Effector CD4-positive, alpha-beta T cell (primary cell): ENCODE results near the gene PTTG2. TPM values are rescaled to one million over a fixed set of nuclear protein-coding genes. Genes with fewer than 3 reads are reported as not detected.
"Not testable (repeated sequence)": the region's sequence is repeated elsewhere in the genome, so short reads cannot be mapped to it uniquely, and the experiment has no call there.

Experiments
- DNase-seq: peaks from one replicate; pipeline ENCODE4 v3.0.0-alpha.2; 2020
- total RNA-seq: gene quantifications from one replicate; lab custom pipeline; 2026; lab: John Stamatoyannopoulos, UW

The PTTG2 gene
- total RNA-seq: not detected

GRCh38 chr4:37960098-37960497, at the start of gene PTTG2:
PTTG2 (plus strand) TSS chr4:37960398; CDS start chr4:37960435, 37 bp downstream.
- DNase-seq: no peak

DNA sequence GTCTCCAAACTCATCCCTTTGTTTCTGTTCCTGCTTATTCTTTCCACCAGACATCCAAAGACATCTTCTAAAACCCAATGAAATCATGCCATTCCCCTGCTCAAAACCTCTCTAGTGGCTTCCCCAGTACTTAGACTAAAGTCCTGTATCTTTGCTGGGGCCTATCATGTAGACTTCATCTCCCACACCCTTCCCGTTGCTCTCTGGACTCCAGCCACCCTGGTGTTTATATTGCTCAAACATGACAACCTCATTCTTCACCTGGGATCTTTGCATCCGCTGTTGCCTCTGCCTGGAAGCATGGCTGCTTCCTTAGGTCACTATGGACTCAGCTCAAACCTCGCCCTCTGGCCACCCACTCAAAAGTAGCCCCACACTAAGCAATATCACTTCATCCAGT, 45.7 kb upstream of the PTTG2 start:
- DNase-seq: no peak

DNA sequence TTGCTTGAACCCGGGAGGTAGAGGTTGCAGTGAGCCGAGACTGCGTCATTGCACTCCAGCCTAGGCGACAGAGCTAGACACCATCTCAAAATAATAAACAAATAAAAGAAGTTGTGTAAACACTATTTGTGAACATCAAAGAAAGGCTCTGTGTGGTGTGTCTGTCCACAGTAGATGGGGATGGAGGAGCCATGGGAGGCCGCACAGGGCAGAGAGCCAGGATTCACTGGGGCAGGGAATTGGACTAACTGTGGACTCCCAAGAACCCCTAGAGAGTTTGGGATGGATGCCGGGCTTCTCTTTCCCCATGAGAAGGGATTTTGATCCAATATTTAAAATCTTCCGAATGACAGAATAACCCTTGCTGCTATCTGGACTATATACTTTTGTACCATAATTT, 42.8 kb upstream of the PTTG2 start:
- DNase-seq: no peak

DNA sequence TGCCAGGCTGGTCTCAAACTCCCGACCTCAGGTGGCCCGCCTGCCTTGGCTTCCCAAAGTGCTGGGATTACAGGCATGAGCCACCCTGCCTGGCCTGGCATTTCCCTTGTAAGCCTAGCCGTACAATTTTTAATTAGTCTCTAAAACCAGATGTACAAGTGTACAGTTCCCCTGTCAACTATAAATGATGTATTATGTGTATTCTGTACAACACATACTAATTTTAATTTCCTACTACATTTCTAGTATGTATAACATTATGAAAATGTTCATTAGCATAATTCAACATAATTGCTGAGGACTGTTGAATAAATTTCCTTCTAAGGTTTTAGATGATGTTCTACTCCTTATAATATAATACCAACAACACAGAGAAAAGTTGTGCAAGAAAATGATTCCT, 41.5 kb upstream of the PTTG2 start:
- no peak for DNase-seq

GRCh38 chr4:37922328-37922727, 37.9 kb upstream of the PTTG2 start:
- DNase-seq: no peak

- DNase-seq: not testable (repeated sequence)
Observed at GRCh38 chr4:37923089-37923488, 37.1 kb upstream of the PTTG2 start.

- no peak for DNase-seq
Observed at GRCh38 chr4:37924946-37925345, 35.3 kb upstream of the PTTG2 start.

DNA sequence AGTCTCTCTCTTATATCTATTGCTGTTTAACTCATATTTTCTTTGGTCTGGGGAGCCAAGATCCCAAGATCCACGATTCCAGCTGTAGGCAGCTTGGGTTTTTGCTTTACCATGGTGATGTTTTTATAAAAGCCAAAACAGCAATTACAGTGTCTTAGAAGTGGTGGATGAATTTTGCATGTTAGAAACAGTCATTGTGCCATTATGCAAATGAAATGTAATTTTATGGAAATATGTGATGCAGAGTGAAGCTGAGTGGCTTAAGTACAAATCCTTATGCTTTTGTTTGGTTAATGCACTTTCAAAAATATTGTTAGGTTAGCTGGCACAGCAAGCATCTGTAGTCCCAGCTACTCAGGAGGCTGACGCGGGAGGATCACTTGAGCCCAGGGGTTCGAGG, 32.8 kb upstream of the PTTG2 start:
- DNase-seq: no peak

DNA sequence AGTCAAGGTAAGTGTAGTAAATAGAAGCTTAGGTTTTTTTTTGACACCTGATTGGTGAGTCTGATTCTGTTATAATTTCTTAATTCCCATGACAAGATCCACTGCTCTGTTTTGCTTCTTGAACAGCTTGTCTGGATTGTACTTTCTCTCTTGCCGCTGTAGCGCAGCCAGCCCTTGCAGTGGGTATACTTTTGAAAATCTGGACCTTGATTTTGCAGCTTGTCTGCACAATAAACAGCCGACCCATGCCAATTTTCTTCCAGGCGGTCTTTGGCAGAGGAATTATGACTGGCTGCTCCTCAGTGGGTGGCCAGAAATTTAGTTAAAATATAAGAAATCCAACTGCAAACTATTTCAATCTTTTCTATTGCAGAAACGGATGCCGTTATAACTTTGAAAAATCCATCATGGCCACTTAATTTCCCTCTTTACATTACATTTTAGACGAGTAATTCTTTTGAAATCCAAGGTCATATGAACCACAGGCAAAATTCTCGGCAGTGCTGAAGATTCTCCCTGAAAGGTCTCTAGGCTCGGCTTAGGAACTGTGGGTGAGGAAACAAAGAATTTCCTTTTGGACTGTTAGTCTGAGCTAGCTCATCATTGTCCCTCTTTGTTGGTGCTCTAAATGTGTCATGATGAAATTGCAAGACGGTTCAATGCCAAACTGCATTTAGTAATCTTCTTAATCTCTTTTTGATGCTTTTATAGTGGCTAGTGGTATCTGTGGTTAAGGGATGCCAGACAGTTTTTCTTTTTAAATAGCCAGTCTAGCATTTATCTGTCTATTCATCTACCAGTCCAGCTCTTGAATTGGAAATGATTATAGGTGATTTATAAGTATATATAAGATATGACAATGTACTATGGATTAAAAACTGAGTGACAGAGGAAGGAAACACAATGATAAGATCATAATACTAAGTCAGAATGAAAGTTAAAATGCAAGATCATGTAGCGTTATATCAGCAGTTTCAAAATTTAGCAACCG, 31.5 kb upstream of the PTTG2 start:
- DNase-seq: no peak

- DNase-seq: no peak
Observed at GRCh38 chr4:37934096-37934495, 26.1 kb upstream of the PTTG2 start.

GRCh38 chr4:37934609-37935008, 25.6 kb upstream of the PTTG2 start:
- DNase-seq: no peak

- no peak for DNase-seq
Observed at GRCh38 chr4:37935026-37935425, 25.2 kb upstream of the PTTG2 start.

DNA sequence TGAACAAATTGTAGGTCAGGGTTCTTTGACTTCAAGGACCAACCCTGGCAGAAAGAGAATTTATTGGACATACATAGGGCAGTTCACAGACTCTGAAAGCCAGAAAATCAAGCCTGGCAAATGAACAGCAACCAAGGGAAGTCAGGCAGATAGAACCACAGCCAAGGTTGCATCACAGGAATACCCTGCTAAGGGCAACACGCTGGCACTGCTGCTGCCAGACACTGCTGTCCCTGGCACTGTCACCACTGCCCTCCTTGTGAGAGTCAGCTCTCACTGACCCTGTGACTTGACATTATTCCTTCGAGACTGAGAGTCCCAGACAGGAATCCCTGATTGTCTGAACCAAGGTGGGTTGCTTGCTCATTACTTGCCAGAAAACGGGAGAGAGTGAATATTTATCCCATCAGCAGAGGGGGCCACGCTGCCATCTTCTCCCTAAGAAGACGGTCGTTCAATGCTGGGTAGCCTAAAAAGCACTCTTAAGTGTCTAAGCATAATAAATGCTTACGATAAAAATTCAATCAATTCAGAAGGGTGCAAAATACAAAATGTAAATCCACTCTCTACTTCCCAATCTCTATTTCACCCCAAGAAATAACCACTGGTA, 23.2 kb upstream of the PTTG2 start:
- no peak for DNase-seq

DNA sequence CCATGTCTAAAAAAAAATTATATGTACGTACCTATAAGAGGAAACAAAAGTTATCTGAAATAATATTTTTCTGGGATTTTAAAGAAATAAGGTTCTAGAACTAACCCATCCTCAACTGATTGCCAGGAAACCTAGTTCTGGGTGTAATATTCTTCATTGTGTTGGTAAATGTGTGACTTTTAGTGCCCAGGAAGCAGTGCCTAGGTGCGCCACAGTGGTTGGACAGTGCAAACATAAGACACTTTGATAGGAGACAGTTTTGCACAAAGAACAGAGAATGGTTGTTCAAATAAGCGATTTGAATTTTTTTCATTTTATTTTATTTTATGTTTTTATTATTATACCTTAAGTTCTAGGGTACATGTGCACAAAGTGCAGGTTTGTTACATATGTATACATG, 22.0 kb upstream of the PTTG2 start:
- DNase-seq: no peak

- no peak for DNase-seq
Observed at GRCh38 chr4:37946503-37947179, 13.6 kb upstream of the PTTG2 start.

DNA sequence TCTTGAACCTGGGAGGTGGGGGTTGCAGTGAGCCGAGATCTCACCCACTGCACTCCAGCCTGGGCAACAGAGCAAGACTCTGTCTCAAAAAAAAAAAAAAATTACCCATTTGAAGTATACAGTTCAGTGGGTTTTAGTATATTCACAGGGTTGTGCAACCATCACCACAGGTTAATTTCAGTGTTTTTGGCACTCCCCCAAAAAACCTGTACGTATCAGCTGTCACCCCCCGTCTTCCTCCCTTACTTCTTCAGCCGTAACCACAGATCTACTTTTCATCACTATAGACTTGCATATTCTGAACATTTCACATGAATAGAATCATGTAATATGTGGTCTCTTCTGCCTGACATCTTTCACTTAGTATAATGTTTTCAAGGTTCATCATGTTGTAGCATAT, 11.7 kb upstream of the PTTG2 start:
- DNase-seq: no peak

DNA sequence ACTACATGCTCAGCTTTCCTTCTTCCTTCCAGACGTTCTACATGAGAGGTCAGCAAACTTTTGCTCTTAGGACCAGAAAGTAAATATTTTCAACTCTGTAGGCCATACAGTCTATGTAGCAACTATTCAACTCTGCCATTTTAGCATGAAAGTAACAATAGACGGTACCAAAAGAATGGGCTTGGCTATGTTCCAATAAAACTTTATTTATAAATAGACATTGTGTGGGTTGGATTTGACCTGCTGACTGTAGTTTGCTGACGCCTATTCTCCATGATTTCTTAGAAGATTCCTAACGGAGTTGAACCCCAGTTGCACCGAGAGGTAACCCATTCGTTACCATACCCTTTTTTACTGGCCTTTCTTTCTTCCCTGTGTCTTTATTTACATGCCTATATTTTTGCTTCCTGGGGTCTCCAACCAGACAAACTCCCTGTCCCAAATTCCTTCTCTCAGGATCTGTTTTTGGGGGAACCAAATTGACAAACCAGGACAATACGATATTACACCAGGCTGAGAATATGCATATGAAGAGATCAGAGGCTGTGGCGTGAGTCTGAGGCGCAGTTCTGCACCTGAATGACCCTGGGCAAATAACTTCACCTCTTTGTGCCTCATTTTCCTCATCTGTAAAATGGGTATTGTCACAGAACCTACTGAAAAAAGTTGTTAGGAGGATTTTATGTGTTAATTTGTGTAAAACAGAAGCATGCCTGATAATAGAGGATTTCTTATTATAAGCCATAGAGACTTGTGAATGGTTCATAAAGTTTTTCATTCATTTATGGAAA, 10.4 kb upstream of the PTTG2 start:
- no peak for DNase-seq

DNA sequence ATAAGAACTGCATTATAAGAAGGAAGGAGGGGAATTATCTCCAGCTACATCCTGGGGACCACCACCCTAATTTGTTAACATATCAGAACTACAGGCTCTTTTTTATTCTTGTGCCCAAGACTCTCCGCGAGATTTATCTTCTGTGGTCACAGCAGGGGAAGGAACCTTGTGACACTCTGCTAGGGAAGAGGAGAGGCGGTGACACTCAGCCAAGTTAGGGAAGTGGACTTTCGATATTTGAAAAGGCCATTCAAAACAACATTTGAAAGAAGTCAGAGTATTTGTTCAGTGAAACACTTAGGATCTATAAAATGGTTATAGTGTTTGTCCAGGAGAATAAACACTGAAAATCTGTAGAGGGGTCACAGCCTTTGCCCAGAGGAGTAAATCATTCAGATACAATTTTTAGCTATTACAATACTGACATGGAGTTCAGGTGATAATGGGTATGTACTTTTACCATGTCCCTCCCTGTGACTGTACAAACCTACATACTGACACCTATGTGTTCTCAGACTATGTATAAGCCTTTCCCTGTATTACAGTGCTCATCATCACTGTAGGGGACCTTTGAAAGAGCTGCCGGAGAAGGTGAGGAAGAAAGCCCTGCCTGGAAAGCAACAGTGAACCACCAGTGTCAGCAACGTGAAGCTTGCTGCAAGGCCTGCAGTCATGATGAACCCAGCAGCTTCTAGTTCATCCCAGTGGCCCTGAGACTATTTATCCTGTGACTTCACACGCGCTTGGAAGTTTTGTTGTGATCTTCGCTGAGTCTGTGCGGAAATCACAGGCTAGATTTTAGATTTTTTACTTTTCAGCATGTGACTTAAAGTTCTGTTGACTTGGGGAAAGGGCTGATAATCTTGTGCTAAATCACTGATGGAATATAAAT, 8.5 kb upstream of the PTTG2 start:
- DNase-seq: no peak

DNA sequence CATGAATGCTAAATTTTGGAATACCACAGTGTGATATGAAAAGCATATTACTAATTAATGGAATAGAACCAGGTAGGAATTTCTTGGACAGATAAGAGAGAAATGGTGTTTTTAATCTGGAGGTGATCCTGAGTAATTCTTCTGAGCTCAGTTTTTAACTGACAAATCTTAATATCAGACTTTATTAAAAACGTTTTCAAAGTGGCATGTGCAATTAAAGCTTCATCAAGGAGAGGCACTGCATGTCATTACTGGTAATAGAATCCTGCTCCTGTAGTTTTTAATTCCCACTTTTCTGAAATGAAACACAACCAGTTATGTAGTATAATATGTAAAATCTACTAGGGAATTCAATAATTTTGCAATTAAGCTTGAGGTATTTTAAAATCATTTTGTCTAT, 7.0 kb upstream of the PTTG2 start:
- no peak for DNase-seq

DNA sequence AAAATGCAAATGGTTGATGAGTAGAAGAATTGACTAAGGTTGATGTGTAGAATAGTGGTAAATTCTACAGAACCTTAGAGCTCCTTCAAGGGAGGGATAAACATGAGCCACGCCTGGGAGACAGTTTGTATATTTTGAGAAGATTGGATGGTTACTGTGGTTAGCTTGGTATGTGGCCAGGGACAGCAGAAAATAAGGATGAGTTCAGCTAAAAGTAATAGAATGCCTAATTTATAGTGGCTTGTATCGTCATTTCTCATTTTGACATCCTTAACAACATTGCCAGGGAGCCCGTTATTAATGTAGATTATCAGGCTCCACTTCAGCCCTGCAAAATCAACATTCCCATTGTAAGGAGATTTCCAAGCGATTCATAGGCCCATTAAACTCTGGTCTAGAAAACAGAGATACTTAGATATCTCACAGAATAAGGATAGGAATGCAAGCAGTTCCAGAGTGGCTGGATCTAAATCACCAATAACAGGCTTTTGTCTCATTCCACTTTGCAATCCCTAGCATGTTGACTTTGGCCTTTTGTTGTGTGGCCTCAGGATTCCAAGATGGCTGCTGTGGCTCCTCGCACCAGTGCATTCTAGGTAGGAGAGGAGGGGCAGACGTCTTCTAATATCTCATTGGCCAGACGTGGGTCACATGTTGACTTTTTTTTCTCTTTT, 6.4 kb upstream of the PTTG2 start:
- DNase-seq: no peak

DNA sequence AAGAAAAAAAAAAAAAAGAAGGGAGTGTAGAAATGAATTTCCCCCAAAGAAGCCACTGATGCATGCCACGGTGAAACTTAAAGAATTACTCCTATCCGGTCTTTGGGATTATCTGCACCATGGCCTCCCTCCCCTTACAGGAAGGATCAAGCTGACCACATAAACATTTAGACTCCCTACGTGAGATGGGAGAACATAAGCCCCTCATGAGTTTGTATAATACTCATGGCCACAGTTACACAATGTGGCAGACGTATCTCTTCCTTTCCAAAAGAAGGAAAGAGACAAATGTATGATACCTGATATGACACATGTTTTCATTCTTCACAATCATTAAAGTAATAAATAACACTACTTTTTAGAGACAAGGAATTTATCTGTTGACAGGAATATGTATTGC, 3.3 kb upstream of the PTTG2 start:
- DNase-seq: no peak
